ENCODE results near the gene TMEM259.
A peak's percentile ranks its signal among the peaks of the same experiment; 100 is the strongest.

TMEM259 gene

GRCh38 chr19:1055028-1055425 is 34.1 kb upstream of the TMEM259 start:
- no peak for DNase-seq

GRCh38 chr19:1054102-1055027 is 33.4 kb upstream of the TMEM259 start:
- no peak for DNase-seq

DNA sequence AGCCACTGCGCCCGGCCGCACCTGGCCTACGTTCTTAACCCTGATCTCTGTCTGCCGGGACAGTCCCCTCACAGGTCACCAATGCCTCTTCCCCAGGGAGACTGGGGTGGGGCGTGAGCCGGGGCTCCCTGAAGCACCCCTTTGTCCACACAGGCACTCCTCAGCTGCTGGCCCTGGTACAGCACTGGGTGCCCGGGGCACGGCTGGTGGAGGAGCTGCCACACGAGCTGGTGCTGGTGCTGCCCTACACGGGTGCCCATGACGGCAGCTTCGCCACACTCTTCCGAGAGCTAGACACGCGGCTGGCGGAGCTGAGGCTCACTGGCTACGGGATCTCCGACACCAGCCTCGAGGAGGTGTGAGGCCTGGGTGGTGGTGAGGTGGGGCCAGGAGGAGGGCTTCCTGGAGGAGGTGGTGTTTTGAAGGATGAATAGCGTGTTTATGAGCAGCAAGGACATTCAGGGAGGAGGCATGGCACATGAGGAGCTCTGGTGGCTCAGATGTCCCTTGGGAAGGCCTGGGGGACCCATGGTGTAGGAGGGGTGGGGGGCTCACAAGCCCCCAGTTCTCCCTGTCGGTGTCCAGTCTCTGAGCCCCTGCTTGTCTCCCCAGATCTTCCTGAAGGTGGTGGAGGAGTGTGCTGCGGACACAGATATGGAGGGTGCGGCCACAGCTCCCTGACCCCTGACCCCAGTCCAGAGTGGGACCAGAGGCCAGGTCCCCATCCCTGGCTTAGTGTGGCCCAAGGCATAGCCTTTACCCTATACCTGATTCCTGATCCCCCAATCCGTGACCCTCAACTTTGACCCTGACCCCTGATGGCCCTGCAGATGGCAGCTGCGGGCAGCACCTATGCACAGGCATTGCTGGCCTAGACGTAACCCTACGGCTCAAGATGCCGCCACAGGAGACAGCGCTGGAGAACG is 32.5 kb upstream of the TMEM259 start:
- DNase-seq = no peak

GRCh38 chr19:1052349-1052975 is 31.5 kb upstream of the TMEM259 start:
- no peak for DNase-seq

DNA sequence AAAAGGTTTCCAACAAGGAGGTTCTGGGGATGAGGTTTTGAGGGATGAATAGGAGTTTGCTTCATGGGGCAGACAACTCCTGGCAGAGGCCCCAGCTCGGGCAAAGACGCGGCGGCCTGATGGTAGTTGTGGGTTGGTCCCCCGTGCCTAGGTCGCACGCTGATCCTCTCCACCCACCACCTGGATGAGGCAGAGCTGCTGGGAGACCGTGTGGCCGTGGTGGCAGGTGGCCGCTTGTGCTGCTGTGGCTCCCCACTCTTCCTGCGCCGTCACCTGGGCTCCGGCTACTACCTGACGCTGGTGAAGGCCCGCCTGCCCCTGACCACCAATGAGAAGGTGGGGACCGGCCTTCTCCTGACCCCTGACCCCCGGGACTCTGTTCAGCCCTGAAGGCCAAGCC is 30.9 kb upstream of the TMEM259 start:
- DNase-seq = no peak

DNA sequence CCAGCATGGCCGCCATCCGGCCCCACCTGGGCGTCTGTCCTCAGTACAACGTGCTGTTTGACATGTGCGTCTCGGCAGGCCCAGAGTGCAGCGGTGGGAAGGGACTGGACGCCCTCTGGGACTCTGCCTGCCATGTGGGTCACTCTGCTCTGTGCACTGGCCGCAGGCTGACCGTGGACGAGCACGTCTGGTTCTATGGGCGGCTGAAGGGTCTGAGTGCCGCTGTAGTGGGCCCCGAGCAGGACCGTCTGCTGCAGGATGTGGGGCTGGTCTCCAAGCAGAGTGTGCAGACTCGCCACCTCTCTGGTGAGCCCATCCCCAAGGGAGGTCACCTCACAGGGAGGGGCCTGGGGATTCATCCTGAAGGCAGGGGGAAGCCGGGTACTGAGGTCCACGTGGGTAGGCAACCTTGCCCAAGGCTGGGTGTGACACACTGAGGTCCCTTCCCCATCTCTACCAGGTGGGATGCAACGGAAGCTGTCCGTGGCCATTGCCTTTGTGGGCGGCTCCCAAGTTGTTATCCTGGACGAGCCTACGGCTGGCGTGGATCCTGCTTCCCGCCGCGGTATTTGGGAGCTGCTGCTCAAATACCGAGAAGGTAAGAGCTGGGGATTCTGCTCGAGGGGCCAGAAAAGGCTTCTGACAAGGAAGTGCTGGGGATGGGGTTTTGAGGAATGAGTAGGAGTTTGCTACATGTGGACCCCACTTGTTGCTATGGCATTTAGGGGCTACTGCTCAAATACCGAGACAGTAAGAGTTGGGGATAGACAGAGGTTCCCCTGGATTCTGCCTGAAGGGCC is 30.3 kb upstream of the TMEM259 start:
- DNase-seq = no peak

- DNase-seq = no peak
Measured at GRCh38 chr19:1049800-1050199, 28.9 kb upstream of the TMEM259 start.

- no peak for DNase-seq
Measured at GRCh38 chr19:1049106-1049505, 28.2 kb upstream of the TMEM259 start.

- no peak for DNase-seq
Measured at GRCh38 chr19:1047696-1048147, 26.8 kb upstream of the TMEM259 start.

DNA sequence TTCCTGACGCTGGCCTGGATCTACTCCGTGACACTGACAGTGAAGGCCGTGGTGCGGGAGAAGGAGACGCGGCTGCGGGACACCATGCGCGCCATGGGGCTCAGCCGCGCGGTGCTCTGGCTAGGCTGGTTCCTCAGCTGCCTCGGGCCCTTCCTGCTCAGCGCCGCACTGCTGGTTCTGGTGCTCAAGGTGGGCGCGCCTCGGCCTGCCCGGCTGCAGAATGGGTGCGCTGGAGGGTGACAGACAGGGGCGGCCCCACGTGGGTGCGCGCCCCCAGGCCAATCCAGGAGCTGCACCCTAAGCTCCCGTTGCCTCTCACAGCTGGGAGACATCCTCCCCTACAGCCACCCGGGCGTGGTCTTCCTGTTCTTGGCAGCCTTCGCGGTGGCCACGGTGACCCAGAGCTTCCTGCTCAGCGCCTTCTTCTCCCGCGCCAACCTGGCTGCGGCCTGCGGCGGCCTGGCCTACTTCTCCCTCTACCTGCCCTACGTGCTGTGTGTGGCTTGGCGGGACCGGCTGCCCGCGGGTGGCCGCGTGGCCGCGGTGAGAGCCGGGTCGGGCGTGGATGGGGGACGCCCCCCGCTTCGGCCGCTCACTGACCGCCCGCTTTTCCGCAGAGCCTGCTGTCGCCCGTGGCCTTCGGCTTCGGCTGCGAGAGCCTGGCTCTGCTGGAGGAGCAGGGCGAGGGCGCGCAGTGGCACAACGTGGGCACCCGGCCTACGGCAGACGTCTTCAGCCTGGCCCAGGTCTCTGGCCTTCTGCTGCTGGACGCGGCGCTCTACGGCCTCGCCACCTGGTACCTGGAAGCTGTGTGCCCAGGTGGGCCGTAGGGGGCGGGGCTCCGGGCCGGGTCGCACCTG is 26.1 kb upstream of the TMEM259 start:
- DNase-seq = no peak

GRCh38 chr19:1046117-1046626 is 25.2 kb upstream of the TMEM259 start:
- no peak for DNase-seq

DNA sequence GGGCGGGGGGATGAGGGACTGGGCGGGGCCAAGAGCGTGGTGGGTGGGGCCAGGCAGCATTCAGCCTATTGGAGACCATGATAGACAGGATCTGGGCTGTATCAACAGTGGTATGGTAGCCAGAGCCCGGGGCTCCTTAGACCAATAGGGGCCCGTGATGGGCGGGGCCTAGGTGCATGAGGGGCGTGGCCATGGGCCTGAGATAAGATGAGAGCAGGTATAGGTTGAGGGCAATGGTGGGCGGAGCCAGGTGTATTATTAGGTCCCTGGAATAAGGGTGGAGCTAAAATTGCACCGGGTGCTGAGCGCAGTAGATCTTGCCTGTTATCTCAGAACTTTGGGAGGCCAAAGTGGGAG is 24.3 kb upstream of the TMEM259 start:
- DNase-seq = peak; percentile 76

DNA sequence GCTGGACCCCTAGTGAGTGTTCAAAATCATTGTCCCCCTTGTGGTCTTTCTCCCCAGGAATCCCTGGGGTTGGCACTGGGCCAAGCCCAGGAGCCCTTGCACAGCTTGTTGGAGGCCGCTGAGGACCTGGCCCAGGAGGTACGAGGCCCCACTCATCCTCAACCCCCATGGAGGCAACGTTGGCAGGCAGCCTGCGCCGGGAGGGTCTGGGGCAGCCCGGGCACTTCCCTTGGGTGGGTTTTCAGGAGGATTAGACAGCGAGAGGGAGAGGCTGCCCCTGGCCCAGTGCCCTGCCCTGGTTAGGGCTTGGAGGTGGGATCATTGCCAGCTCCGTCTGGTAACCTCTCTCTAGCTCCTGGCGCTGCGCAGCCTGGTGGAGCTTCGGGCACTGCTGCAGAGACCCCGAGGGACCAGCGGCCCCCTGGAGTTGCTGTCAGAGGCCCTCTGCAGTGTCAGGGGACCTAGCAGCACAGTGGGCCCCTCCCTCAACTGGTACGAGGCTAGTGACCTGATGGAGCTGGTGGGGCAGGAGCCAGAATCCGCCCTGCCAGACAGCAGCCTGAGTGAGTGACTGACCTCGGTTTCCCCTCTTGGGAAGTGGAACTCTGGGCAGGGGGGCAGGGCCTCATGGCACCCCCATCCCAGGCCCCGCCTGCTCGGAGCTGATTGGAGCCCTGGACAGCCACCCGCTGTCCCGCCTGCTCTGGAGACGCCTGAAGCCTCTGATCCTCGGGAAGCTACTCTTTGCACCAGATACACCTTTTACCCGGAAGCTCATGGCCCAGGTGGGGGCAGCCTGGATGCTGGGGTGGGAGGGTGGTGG is 22.0 kb upstream of the TMEM259 start:
- no peak for DNase-seq

GRCh38 chr19:1041835-1042685 is 21.1 kb upstream of the TMEM259 start:
- DNase-seq = no peak

DNA sequence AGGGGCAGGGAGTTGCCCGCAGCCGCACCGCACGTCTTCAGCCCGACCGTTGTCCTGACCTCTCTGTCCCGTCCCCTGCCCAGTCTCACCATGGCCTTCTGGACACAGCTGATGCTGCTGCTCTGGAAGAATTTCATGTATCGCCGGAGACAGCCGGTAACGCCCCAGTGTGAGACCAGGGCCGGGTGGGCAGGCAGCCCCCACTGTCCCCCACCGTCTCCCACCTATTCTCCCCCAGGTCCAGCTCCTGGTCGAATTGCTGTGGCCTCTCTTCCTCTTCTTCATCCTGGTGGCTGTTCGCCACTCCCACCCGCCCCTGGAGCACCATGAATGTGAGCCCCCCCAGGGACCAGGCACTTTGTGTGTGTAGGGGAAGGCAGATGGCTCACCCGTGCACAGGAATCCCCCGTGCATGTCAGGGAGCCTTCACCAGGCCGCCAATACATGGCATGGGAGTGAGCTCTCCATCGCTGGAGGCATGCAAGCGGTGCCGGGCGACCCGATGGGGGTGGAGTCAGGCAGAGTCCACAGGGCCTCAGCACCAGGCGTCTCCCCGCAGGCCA is 20.4 kb upstream of the TMEM259 start:
- no peak for DNase-seq

DNA sequence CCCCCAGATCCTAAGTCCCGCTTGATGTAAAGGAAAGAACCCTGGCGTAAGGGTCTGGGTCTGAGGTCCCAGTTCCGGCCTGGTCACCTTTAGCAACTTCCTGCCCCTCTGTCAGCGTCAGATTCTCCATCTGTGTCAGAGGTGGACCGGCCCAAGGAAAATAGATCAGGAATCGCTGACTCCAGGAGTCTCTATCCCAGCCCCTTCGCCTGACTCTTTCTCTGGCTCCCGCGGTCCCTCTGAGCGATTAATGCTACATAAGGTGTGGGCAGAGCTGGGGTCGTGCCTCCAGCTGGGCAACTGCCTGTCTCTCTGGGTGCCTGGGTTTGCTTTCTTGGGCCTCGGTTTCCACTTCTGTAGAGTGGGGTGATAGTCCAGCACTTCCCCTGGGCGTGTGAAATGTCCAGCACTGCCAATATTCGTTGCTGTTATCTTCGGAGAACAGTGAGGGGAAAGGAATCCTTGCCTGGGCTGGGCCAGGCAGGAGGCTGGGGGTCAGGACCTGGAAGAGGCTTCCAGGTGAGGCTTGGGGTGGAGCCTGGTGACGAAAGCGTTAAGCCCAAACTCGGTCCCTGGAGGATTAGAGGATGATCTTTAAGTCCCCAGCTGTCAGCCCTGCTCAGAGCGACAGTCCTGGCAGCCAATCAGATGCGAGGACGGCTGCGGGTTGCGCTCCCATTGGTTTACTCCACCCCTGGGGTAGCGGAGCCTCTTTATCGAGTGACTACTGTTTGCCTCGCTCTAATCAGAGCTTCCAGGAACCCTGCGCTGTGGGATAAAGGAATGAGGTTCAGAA is 19.8 kb upstream of the TMEM259 start:
- DNase-seq = peak; percentile 94

DNA sequence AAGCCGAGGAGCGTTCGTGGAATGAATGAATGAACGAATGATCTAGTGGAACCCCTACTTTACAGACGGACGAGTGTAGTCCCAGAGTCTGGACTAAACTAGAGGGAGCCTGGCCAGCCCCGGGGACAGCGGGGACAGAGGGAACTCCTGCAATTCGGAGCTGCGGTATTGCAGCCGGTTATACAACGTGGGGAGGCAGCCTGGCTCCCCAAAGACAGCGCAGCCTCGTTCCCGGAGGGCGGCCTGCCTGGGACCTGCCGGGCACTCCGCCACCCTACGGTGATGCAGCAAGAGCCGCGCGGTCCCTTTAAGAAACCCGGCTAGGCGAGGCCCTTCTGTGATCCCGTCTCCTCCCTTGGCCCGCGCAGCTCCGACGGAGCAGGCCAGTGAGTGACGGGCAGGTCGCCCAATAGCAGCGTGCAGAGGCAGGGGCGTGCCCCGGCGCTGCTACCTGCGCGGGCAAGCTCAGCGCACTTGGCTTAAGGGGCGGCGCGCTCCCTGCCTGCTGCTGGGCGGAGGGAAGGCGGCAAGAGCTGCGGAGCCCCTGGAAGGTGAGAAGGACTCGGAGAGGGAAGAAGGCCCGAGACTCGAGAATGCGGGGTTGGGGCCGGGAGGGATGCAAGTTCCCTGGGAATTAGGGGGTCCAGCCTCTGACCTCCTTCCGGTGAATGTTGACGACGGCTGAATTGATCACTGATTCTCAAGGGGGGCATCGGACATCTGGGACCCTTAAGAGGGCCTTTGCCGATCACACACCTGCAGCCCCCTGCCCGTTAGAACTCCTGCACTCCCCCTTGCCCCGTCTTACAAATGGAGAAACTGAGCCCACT is 18.9 kb upstream of the TMEM259 start, which contains the start of gene ABCA7:
Gene ABCA7 (plus strand): TSS at position 462 of the 830 bp plus-strand sequence. CDS start 1,255 bp downstream, outside the sequence.
- peak; percentile 99 for DNase-seq
